Mesodermal cell (in vitro differentiated cells): ENCODE data around the gene BSND.

Experiments used
- H3K27ac ChIP-seq: 2 replicates; pipeline ENCODE4 v1.7.0; 2013; ENCODE audit warnings: mild to moderate bottlenecking, low read depth, low read length, moderate library complexity; ENCODE audit not compliant: severe bottlenecking
- H3K36me3 ChIP-seq: 2 replicates; pipeline ENCODE4 v1.7.1; 2013; ENCODE audit warnings: mild to moderate bottlenecking, low read length, moderate library complexity; ENCODE audit not compliant: control insufficient read depth, insufficient read depth
- H3K4me1 ChIP-seq: one replicate; pipeline ENCODE4 v1.7.1; 2013; ENCODE audit warnings: mild to moderate bottlenecking, low read length; ENCODE audit not compliant: insufficient read depth, control insufficient read depth, poor library complexity, severe bottlenecking
- H3K4me3 ChIP-seq: 2 replicates; pipeline ENCODE4 v1.7.0; 2013; ENCODE audit warnings: low read length, control low read depth, mild to moderate bottlenecking; ENCODE audit not compliant: insufficient read depth, poor library complexity, severe bottlenecking; ENCODE audit errors: extremely low read depth
- H3K9me3 ChIP-seq: 2 replicates; pipeline ENCODE4 v1.7.1; 2013; ENCODE audit warnings: mild to moderate bottlenecking, low read length, moderate library complexity; ENCODE audit not compliant: control insufficient read depth
- WGBS, 2 experiments: methylation state at CpG; one replicate each; pipeline ENCODE4 v1.1.5; 2013; ENCODE audit warnings: missing lambda C conversion rate in 2 of 2; ENCODE audit not compliant: insufficient coverage in 2 of 2; 5-methylcytosine and 5-hydroxymethylcytosine counted together

Gene BSND

GRCh38 chr1:55039342-55040082, 40.8 kb downstream of the BSND start, which contains the start of gene PCSK9:
Gene PCSK9 (plus strand): TSS chr1:55039548. CDS start chr1:55039838, 290 bp downstream.
- H3K4me3 ChIP-seq = peak within 1 kb of the TSS; percentile 29
- H3K27ac ChIP-seq = no peak within 1 kb of the TSS
- H3K4me1 ChIP-seq = no peaks in the 10 kb centered on the region
- no peaks in the 10 kb centered on the region for H3K36me3 ChIP-seq
- no peaks in the 10 kb centered on the region for H3K9me3 ChIP-seq
- 17 to 23% methylated on average over 47 to 61 of the region's 67 CpGs for WGBS, 2 experiments

GRCh38 chr1:55040083-55040932, 41.6 kb downstream of the BSND start:
- H3K4me1 ChIP-seq = no peaks in the 10 kb centered on the region
- no peaks in the 10 kb centered on the region for H3K36me3 ChIP-seq
- H3K4me3 ChIP-seq = peak overlapping the region; percentile 29
- no peaks in the 10 kb centered on the region for H3K9me3 ChIP-seq
- WGBS, 2 experiments = 47 to 58% methylated on average over 45 to 47 of the region's 49 CpGs
- H3K27ac ChIP-seq = no peak overlapping the region

- H3K36me3 ChIP-seq = no peaks in the 10 kb centered on the region
- no peak overlapping the region for H3K27ac ChIP-seq
- WGBS, 2 experiments = 73 to 91% methylated on average over 4 of the region's 5 CpGs
- H3K4me1 ChIP-seq = no peaks in the 10 kb centered on the region
- no peaks in the 10 kb centered on the region for H3K9me3 ChIP-seq
- peak overlapping the region; percentile 29 for H3K4me3 ChIP-seq
These were observed 42.3 kb downstream of the BSND start for GRCh38 chr1:55040933-55041494.

- H3K36me3 ChIP-seq = no peaks in the 10 kb centered on the region
- no peak overlapping the region for H3K4me3 ChIP-seq
- H3K4me1 ChIP-seq = no peaks in the 10 kb centered on the region
- no peak overlapping the region for H3K27ac ChIP-seq
- WGBS, 2 experiments = 0% methylated on average over 1 of the region's 3 CpGs; no CpG with 5 or more reads in 1 of the 2 experiments
- no peaks in the 10 kb centered on the region for H3K9me3 ChIP-seq
These were observed 42.9 kb downstream of the BSND start for GRCh38 chr1:55041613-55042012.

- Histone ChIP-seq H3K9me3 (no peaks in the 10 kb centered on the region), H3K4me1 (no peaks in the 10 kb centered on the region), H3K27ac (no peak overlapping the region), H3K36me3 (no peaks in the 10 kb centered on the region), H3K4me3 (no peak overlapping the region)
- 92 to 100% methylated on average over 2 of the region's 2 CpGs for WGBS, 2 experiments
These were observed 44.3 kb downstream of the BSND start for GRCh38 chr1:55043011-55043410.

GRCh38 chr1:55043726-55044125, 45.0 kb downstream of the BSND start:
- 93 to 100% methylated on average over 8 of the region's 9 CpGs for WGBS, 2 experiments
- Histone ChIP-seq H3K4me3 (no peak overlapping the region), H3K9me3 (no peaks in the 10 kb centered on the region), H3K27ac (no peak overlapping the region), H3K36me3 (no peaks in the 10 kb centered on the region), H3K4me1 (no peaks in the 10 kb centered on the region)

GRCh38 chr1:55044617-55045397, 46.1 kb downstream of the BSND start:
- Histone ChIP-seq H3K27ac (no peak overlapping the region), H3K9me3 (no peaks in the 10 kb centered on the region), H3K4me3 (no peak overlapping the region), H3K4me1 (no peaks in the 10 kb centered on the region), H3K36me3 (no peaks in the 10 kb centered on the region)
- 89 to 93% methylated on average over 11 to 15 of the region's 15 CpGs for WGBS, 2 experiments

GRCh38 chr1:55045430-55045829, 46.7 kb downstream of the BSND start:
- 93 to 95% methylated on average over 6 to 7 of the region's 10 CpGs for WGBS, 2 experiments
- Histone ChIP-seq H3K4me1 (no peaks in the 10 kb centered on the region), H3K36me3 (no peaks in the 10 kb centered on the region), H3K4me3 (no peak overlapping the region), H3K9me3 (no peaks in the 10 kb centered on the region), H3K27ac (no peak overlapping the region)

- no peaks in the 10 kb centered on the region for H3K36me3 ChIP-seq
- H3K4me3 ChIP-seq = no peak overlapping the region
- 93% methylated on average over 3 of the region's 4 CpGs; no CpG with 5 or more reads in 1 of the 2 experiments for WGBS, 2 experiments
- no peaks in the 10 kb centered on the region for H3K9me3 ChIP-seq
- no peaks in the 10 kb centered on the region for H3K4me1 ChIP-seq
- no peak overlapping the region for H3K27ac ChIP-seq
These were observed 48.1 kb downstream of the BSND start for GRCh38 chr1:55046871-55047270.

GRCh38 chr1:55047611-55048010, 48.9 kb downstream of the BSND start:
- Histone ChIP-seq H3K36me3 (no peaks in the 10 kb centered on the region), H3K4me3 (no peak overlapping the region), H3K4me1 (no peaks in the 10 kb centered on the region), H3K27ac (no peak overlapping the region), H3K9me3 (no peaks in the 10 kb centered on the region)
- WGBS, 2 experiments = 90 to 91% methylated on average over 3 of the region's 3 CpGs
